Mesenchymal stem cell (in vitro differentiated cells and primary cell): ENCODE results near the gene PHF11.
"Not testable (repeated sequence)": the region's sequence is repeated elsewhere in the genome, so short reads cannot be mapped to it uniquely, and the experiment has no call there.

Experiments used
- DNase-seq: peaks from one replicate; pipeline ENCODE4 v3.0.0-alpha.2; 2013
- H2AFZ ChIP-seq: one replicate; pipeline ENCODE4 v1.6.1; 2013; ENCODE audit warnings: low read depth, mild to moderate bottlenecking, control low read depth, inconsistent platforms, low read length, moderate library complexity
- H2AK5ac ChIP-seq: 2 replicates; pipeline ENCODE4 v1.6.1; 2013; ENCODE audit warnings: low read length, moderate library complexity, mild to moderate bottlenecking, inconsistent platforms; ENCODE audit not compliant: severe bottlenecking
- H2BK120ac ChIP-seq: one replicate; pipeline ENCODE4 v1.6.1; 2013; ENCODE audit warnings: low read depth, mild to moderate bottlenecking, inconsistent platforms, low read length, moderate library complexity
- H2BK12ac ChIP-seq, 2 experiments: one replicate each; pipeline ENCODE4 v1.6.1; 2013; ENCODE audit warnings: inconsistent platforms in 2 of 2, low read length in 2 of 2, mild to moderate bottlenecking in 2 of 2, moderate library complexity in 2 of 2, control low read depth in 1 of 2
- H2BK15ac ChIP-seq: one replicate; pipeline ENCODE4 v1.6.1; 2013; ENCODE audit warnings: mild to moderate bottlenecking, low read depth, inconsistent platforms; ENCODE audit not compliant: poor library complexity, severe bottlenecking
- H2BK5ac ChIP-seq: 2 replicates; pipeline ENCODE4 v1.6.1; 2013; ENCODE audit warnings: low read depth, mild to moderate bottlenecking, low read length, control low read depth, inconsistent platforms; ENCODE audit not compliant: poor library complexity, severe bottlenecking
- H3K14ac ChIP-seq, 2 experiments: one replicate each; pipeline ENCODE4 v1.6.1; 2013; ENCODE audit warnings: inconsistent platforms in 2 of 2, low read length in 2 of 2, control low read depth in 1 of 2, mild to moderate bottlenecking in 1 of 2, moderate library complexity in 1 of 2
- H3K18ac ChIP-seq, 2 experiments: one replicate each; pipeline ENCODE4 v1.6.1; 2013; ENCODE audit warnings: inconsistent platforms in 2 of 2, low read length in 2 of 2, control low read depth in 1 of 2, low read depth in 1 of 2, mild to moderate bottlenecking in 1 of 2
- H3K23ac ChIP-seq, 2 experiments: one replicate each; pipeline ENCODE4 v1.6.1; 2013; ENCODE audit warnings: inconsistent platforms in 2 of 2, low read length in 2 of 2, mild to moderate bottlenecking in 2 of 2, moderate library complexity in 2 of 2, control low read depth in 1 of 2
- H3K27ac ChIP-seq: 2 replicates; pipeline ENCODE4 v1.5.1; 2013; ENCODE audit warnings: mild to moderate bottlenecking, moderate library complexity, low read length, control low read depth, inconsistent platforms; ENCODE audit not compliant: poor library complexity, severe bottlenecking
- H3K27me3 ChIP-seq, 2 experiments: 2 replicates each; pipeline versions ENCODE4 v1.6.1 to v1.7.0; 2013; ENCODE audit warnings: low read length in 2 of 2, mild to moderate bottlenecking in 2 of 2, moderate library complexity in 2 of 2, control low read depth in 1 of 2, inconsistent platforms in 1 of 2; ENCODE audit not compliant: control insufficient read depth in 1 of 2, insufficient read depth in 1 of 2
- H3K36me3 ChIP-seq, 2 experiments: 2 replicates each; pipeline versions ENCODE4 v1.6.1 to v1.7.0; 2013; ENCODE audit warnings: low read length in 2 of 2, control low read depth in 1 of 2, inconsistent platforms in 1 of 2, low read depth in 1 of 2, mild to moderate bottlenecking in 1 of 2; ENCODE audit not compliant: insufficient read depth in 2 of 2, control insufficient read depth in 1 of 2
- H3K4ac ChIP-seq, 2 experiments: one replicate each; pipeline ENCODE4 v1.6.1; 2013; ENCODE audit warnings: inconsistent platforms in 2 of 2, low read length in 2 of 2, mild to moderate bottlenecking in 2 of 2, moderate library complexity in 2 of 2, control low read depth in 1 of 2, low read depth in 1 of 2
- H3K4me1 ChIP-seq: 2 replicates; pipeline ENCODE4 v1.6.1; 2013; ENCODE audit warnings: low read depth, low read length, control low read depth; ENCODE audit not compliant: control insufficient read depth, insufficient read depth
- H3K4me2 ChIP-seq: 2 replicates; pipeline ENCODE4 v1.6.1; 2013; ENCODE audit warnings: low read length, mild to moderate bottlenecking, inconsistent platforms; ENCODE audit not compliant: poor library complexity, severe bottlenecking
- H3K4me3 ChIP-seq, 2 experiments: 2 replicates each; pipeline versions ENCODE4 v1.5.1 to v1.7.0; 2013; ENCODE audit warnings: low read length in 2 of 2, mild to moderate bottlenecking in 2 of 2, control low read depth in 1 of 2, low read depth in 1 of 2; ENCODE audit not compliant: insufficient read depth in 1 of 2
- H3K79me1 ChIP-seq: replicated peaks from 2 replicates; pipeline ENCODE4 v1.6.1; 2013; ENCODE audit warnings: mild to moderate bottlenecking, control low read depth, low read length, inconsistent platforms; ENCODE audit not compliant: poor library complexity, severe bottlenecking
- H3K9ac ChIP-seq: 2 replicates; pipeline ENCODE4 v1.7.0; 2013; ENCODE audit warnings: mild to moderate bottlenecking, low read length, moderate library complexity
- H3K9me3 ChIP-seq: 2 replicates; pipeline ENCODE4 v1.7.0; 2013; ENCODE audit warnings: mild to moderate bottlenecking, low read length; ENCODE audit not compliant: control insufficient read depth
- H4K8ac ChIP-seq: one replicate; pipeline ENCODE4 v1.6.1; 2013; ENCODE audit warnings: inconsistent platforms, mild to moderate bottlenecking, low read length, moderate library complexity
- H4K91ac ChIP-seq: one replicate; pipeline ENCODE4 v1.6.1; 2013; ENCODE audit warnings: mild to moderate bottlenecking, low read length, inconsistent platforms
- WGBS: methylation state at CpG from one replicate; pipeline ENCODE4 v1.1.7; 2013; ENCODE audit warnings: mixed read lengths; 5-methylcytosine and 5-hydroxymethylcytosine counted together

Gene PHF11

GRCh38 chr13:49481788-49482187 is 14.0 kb upstream of the PHF11 start:
- 97% methylated on average over 4 of the region's 5 CpGs for WGBS
- Histone ChIP-seq H2BK12ac (no peak overlapping the region), H2BK15ac (no peak overlapping the region), H3K36me3 (peaks cover 7 to 88% of the 10 kb centered on the region in 2 experiments), H2BK120ac (no peak overlapping the region), H2BK5ac (no peak overlapping the region), H3K4me2 (no peak overlapping the region), H2AFZ (no peak overlapping the region), H3K23ac (no peak overlapping the region), H4K91ac (no peak overlapping the region), H3K27ac (no peak overlapping the region), H2AK5ac (no peak overlapping the region), H3K18ac (no peak overlapping the region), H3K9ac (no peak overlapping the region), H3K4me1 (no peaks in the 10 kb centered on the region), H4K8ac (no peak overlapping the region), H3K4me3 (no peak overlapping the region), H3K9me3 (no peaks in the 10 kb centered on the region), H3K14ac (no peak overlapping the region), H3K79me1 (no peaks in the 10 kb centered on the region), H3K4ac (no peak overlapping the region), H3K27me3 (no peaks in the 10 kb centered on the region)
- DNase-seq: no peak

- H3K14ac ChIP-seq: no peak overlapping the region
- H4K91ac ChIP-seq: no peak overlapping the region
- no peak for DNase-seq
- H3K4ac ChIP-seq: no peak overlapping the region
- no peak overlapping the region for H4K8ac ChIP-seq
- no peak overlapping the region for H2BK12ac ChIP-seq
- H3K4me2 ChIP-seq: no peak overlapping the region
- no peak overlapping the region for H2BK5ac ChIP-seq
- no peak overlapping the region for H2BK15ac ChIP-seq
- no peak overlapping the region for H3K9ac ChIP-seq
- H3K27me3 ChIP-seq: no peaks in the 10 kb centered on the region
- no peaks in the 10 kb centered on the region for H3K9me3 ChIP-seq
- no peak overlapping the region for H2BK120ac ChIP-seq
- no peak overlapping the region for H3K23ac ChIP-seq
- no peak overlapping the region for H3K27ac ChIP-seq
- WGBS: no CpG with 5 or more reads among the region's 2 CpGs
- H3K4me3 ChIP-seq: no peak overlapping the region
- no peak overlapping the region for H3K18ac ChIP-seq
- no peak overlapping the region for H2AK5ac ChIP-seq
- H2AFZ ChIP-seq: no peak overlapping the region
- H3K79me1 ChIP-seq: no peaks in the 10 kb centered on the region
- H3K36me3 ChIP-seq: peaks cover 0 to 72% of the 10 kb centered on the region in 2 experiments
- no peaks in the 10 kb centered on the region for H3K4me1 ChIP-seq
These were observed 7.2 kb upstream of the PHF11 start for GRCh38 chr13:49488563-49488962.

- no peak overlapping the region for H4K8ac ChIP-seq
- 94% methylated on average over 2 of the region's 2 CpGs for WGBS
- no peak overlapping the region for H3K14ac ChIP-seq
These were observed 1.1 kb upstream of the PHF11 start for GRCh38 chr13:49494645-49495044.

GRCh38 chr13:49496837-49497236 is 1.1 kb downstream of the PHF11 start:
- not testable (repeated sequence) for H3K27ac ChIP-seq, H3K4me1 ChIP-seq, H2BK120ac ChIP-seq, H3K4me2 ChIP-seq, H3K14ac ChIP-seq, H2BK15ac ChIP-seq, H4K91ac ChIP-seq, H3K9me3 ChIP-seq, H3K27me3 ChIP-seq, DNase-seq, H2AFZ ChIP-seq, H3K23ac ChIP-seq, H3K18ac ChIP-seq, H3K79me1 ChIP-seq, H2AK5ac ChIP-seq, H2BK5ac ChIP-seq
- Histone ChIP-seq H2BK12ac (peak overlapping the region in 1 of 2 experiments; percentile 86), H3K4ac (peak overlapping the region in 1 of 2 experiments; percentile 73), H4K8ac (peak overlapping the region; percentile 12), H3K36me3 (peaks cover 0 to 13% of the 10 kb centered on the region in 2 experiments), H3K4me3 (peak overlapping the region in 1 of 2 experiments; percentile 84), H3K9ac (peak overlapping the region; percentile 93)
- WGBS: 91% methylated on average over 10 of the region's 11 CpGs

More at GRCh38 chr13:49494645-49495044, 1.1 kb upstream of the PHF11 start:
- no peak overlapping the region for H3K4ac ChIP-seq
- H3K4me3 ChIP-seq: peak overlapping the region in 1 of 2 experiments; percentile 84
- H2BK120ac ChIP-seq: no peak overlapping the region
- H3K18ac ChIP-seq: no peak overlapping the region
- peak overlapping the region; percentile 93 for H3K9ac ChIP-seq
- no peak overlapping the region for H2BK12ac ChIP-seq
- H2AFZ ChIP-seq: no peak overlapping the region
- H3K27ac ChIP-seq: no peak overlapping the region
- no peak overlapping the region for H3K4me2 ChIP-seq
- peaks cover 5% of the 10 kb centered on the region for H3K4me1 ChIP-seq
- H3K9me3 ChIP-seq: no peaks in the 10 kb centered on the region
- H2AK5ac ChIP-seq: no peak overlapping the region
- DNase-seq: no peak
- H3K36me3 ChIP-seq: peaks cover 0 to 25% of the 10 kb centered on the region in 2 experiments
- H3K79me1 ChIP-seq: no peaks in the 10 kb centered on the region
- H3K23ac ChIP-seq: no peak overlapping the region
- H4K91ac ChIP-seq: no peak overlapping the region
- H3K27me3 ChIP-seq: no peaks in the 10 kb centered on the region
- H2BK15ac ChIP-seq: no peak overlapping the region
- H2BK5ac ChIP-seq: no peak overlapping the region
